Esophagus squamous epithelium (tissue), 4 donors: Measurements from ENCODE around the gene IKBKG.

Experiments
- CTCF ChIP-seq, 6 experiments: fragments of 450-650 bp in 4 of 6; fragments of 200-600 bp in 2 of 6; sonication (generic) in 2 of 6; IDR thresholded peaks; one replicate each; pipeline ENCODE4 v1.5.1; 2016 to 2019; ENCODE audit warnings: antibody characterized with exemption in 6 of 6, mild to moderate bottlenecking in 4 of 6, moderate library complexity in 4 of 6
- POLR2A ChIP-seq, 4 donors: fragments of 450-650 bp; IDR thresholded peaks; one replicate each; pipeline ENCODE4 v1.6.1; 2017; ENCODE audit warnings: antibody characterized with exemption in 4 of 4, mild to moderate bottlenecking in 4 of 4, moderate library complexity in 3 of 4

DNA sequence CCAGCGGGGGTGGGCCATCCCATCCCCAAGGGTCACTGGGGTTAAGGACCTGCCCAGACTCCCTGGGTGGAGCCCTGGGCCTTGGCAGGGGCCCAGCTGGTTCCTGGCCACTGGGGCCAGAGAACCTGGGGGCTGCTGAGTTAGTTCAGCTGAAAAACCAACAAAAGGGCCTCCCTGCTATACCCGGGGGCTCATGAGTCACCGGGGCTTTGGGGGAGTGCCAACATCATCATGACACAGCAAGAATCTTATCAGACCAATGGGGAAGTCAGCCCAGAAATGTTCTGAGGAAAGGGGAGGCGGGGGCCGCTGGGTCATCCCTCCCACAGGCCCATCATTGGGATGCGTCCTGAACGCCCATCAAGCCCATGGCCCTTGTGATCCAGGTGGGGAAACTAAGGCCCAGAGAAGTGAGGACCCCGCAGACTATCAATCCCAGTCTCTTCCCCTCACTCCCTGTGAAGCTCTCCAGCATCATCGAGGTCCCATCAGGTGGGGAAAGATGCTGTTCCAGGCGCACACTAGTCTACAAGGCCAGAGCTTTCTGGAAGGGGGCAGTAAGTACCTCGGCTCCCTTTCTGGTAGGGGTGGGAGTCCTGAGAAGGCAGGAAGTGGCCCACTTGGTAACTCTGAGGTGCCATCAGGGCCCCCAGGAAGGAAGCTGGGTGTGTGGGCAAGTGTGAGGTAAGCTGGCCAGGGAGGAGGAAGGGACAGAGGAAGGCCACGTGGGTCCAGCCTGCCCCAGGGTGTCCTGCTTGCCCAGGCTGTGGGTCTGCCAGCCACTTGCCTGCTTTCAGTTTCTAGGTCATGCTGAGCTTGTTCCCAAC lies 5.3 kb upstream of the IKBKG start:
- TF ChIP-seq CTCF (IDR thresholded peaks at IDR 0.05) (no peak), POLR2A (IDR thresholded peaks at IDR 0.05) (no peak)
